Endothelial cell of umbilical vein (primary cell): Measurements from ENCODE around the gene SPECC1L. TPM values are rescaled to one million over a fixed set of nuclear protein-coding genes. Genes with fewer than 3 reads are reported as not detected.

Source experiments
- BruUV-seq: library from RNA; stranded (reverse); fragments of 400-500 nt; replicated peaks from 2 replicates; lab custom pipeline; 2021; lab: Mats Ljungman, UMichigan
- CTCF ChIA-PET: fragments of 300-600, 350-600 bp; sonication (Branson Sonifier 250); formaldehyde crosslinking; loops from one replicate; lab custom pipeline; 2021; ENCODE audit warnings: antibody characterized with exemption, inconsistent platforms; lab: Charles Lee
- POLR2A ChIA-PET: fragments of 300-600, 350-600 bp; sonication (Branson Sonifier 250); formaldehyde crosslinking; loops from one replicate; lab custom pipeline; 2021; ENCODE audit warnings: antibody characterized with exemption, inconsistent platforms; lab: Charles Lee
- DNase-seq: peaks from one replicate; pipeline ENCODE4 v3.0.0-alpha.2; 2011; ENCODE audit warnings: low read depth, low spot score
- FAIRE-seq: peaks from 2 replicates; lab custom pipeline; 2011; peaks lifted over from hg19 to GRCh38; lab: Jason Lieb, UNC
- H2AFZ ChIP-seq: 2 replicates; pipeline ENCODE4 v1.6.0; 2012; ENCODE audit warnings: low read depth, low read length, control low read depth, inconsistent platforms
- H3K27ac ChIP-seq: 2 replicates; pipeline ENCODE4 v1.5.1; 2011; ENCODE audit warnings: low read depth, mild to moderate bottlenecking, control low read depth, low read length, moderate library complexity; ENCODE audit not compliant: insufficient read depth
- H3K27me3 ChIP-seq, 2 experiments: 2 replicates each; pipeline versions ENCODE4 v1.6.0 to v1.6.1; 2011; ENCODE audit warnings: low read length in 2 of 2, mixed read lengths in 1 of 2; ENCODE audit not compliant: control insufficient read depth in 2 of 2, insufficient read depth in 2 of 2
- H3K36me3 ChIP-seq, 2 experiments: 2 replicates in 1 of 2; 3 replicates in 1 of 2; pipeline ENCODE4 v1.5.1; 2011; ENCODE audit warnings: low read length in 2 of 2, mild to moderate bottlenecking in 1 of 2, moderate library complexity in 1 of 2; ENCODE audit not compliant: control insufficient read depth in 2 of 2, insufficient read depth in 2 of 2; ENCODE audit errors: extremely low read depth in 1 of 2
- H3K4me1 ChIP-seq: 3 replicates; pipeline ENCODE4 v1.5.1; 2011; ENCODE audit warnings: mild to moderate bottlenecking, low read length; ENCODE audit not compliant: control insufficient read depth, insufficient read depth; ENCODE audit errors: extremely low read depth
- H3K4me2 ChIP-seq: 2 replicates; pipeline ENCODE4 v1.6.1; 2011; ENCODE audit warnings: low read length, control low read depth, mixed read lengths; ENCODE audit not compliant: insufficient read depth
- H3K4me3 ChIP-seq, 3 experiments: fragments of 200-600 bp in 1 of 3; sonication (generic), shearing (Covaris generic) in 1 of 3; replicated peaks in 1 of 3; 2 replicates each; pipeline ENCODE4 v1.5.1; 2011 to 2016; ENCODE audit warnings: control low read depth in 3 of 3, low read length in 3 of 3, mild to moderate bottlenecking in 2 of 3, inconsistent platforms in 1 of 3, low read depth in 1 of 3, moderate library complexity in 1 of 3; ENCODE audit not compliant: insufficient read depth in 1 of 3
- H3K79me2 ChIP-seq: 2 replicates; pipeline ENCODE4 v1.6.0; 2012; ENCODE audit warnings: low read length, inconsistent platforms; ENCODE audit not compliant: control insufficient read depth, insufficient read depth
- H3K9ac ChIP-seq: replicated peaks from 2 replicates; pipeline ENCODE3; 2011; ENCODE audit warnings: low read length, control low read depth; ENCODE audit not compliant: insufficient read depth; ENCODE audit errors: extremely low read depth
- H3K9me1 ChIP-seq: replicated peaks from 3 replicates; pipeline ENCODE4 v1.6.0; 2011; ENCODE audit warnings: mild to moderate bottlenecking, low read length; ENCODE audit not compliant: control insufficient read depth, insufficient read depth; ENCODE audit errors: extremely low read depth
- H3K9me3 ChIP-seq: replicated peaks from 2 replicates; pipeline ENCODE4 v1.5.1; 2012; ENCODE audit warnings: low read length, inconsistent platforms; ENCODE audit not compliant: control insufficient read depth, insufficient read depth
- H4K20me1 ChIP-seq: replicated peaks from 2 replicates; pipeline ENCODE3; 2011; ENCODE audit warnings: mild to moderate bottlenecking, low read length; ENCODE audit not compliant: control insufficient read depth, insufficient read depth; ENCODE audit errors: extremely low read depth
- CTCF ChIP-seq, 2 donors: IDR thresholded peaks; 1 replicate in 1 of 2; 2 replicates in 1 of 2; pipeline ENCODE4 v1.5.1; 2011; ENCODE audit warnings: low read length in 2 of 2, mild to moderate bottlenecking in 2 of 2, moderate library complexity in 2 of 2, control low read depth in 1 of 2, inconsistent platforms in 1 of 2, low read depth in 1 of 2; ENCODE audit not compliant: insufficient read depth in 1 of 2; ENCODE audit errors: extremely low read depth in 1 of 2
- EZH2 ChIP-seq: IDR thresholded peaks from 2 replicates; pipeline ENCODE4 v1.6.1; 2012; ENCODE audit warnings: borderline replicate concordance, low read depth, mild to moderate bottlenecking, moderate library complexity, low read length, inconsistent platforms; ENCODE audit not compliant: severe bottlenecking
- FOS ChIP-seq: IDR thresholded peaks from 2 replicates; pipeline ENCODE4 v1.6.1; 2011; ENCODE audit warnings: mild to moderate bottlenecking, low read length, moderate library complexity, borderline replicate concordance; ENCODE audit not compliant: insufficient read depth
- GATA2 ChIP-seq: IDR thresholded peaks from 2 replicates; pipeline ENCODE4 v1.7.0; 2011; ENCODE audit warnings: low read depth, mild to moderate bottlenecking, moderate library complexity, mixed read lengths, low read length; ENCODE audit not compliant: insufficient read length, insufficient read depth
- JUN ChIP-seq: IDR thresholded peaks from 2 replicates; pipeline ENCODE4 v1.6.1; 2011; ENCODE audit warnings: borderline replicate concordance, low read depth; ENCODE audit not compliant: insufficient read length, insufficient read depth
- MAX ChIP-seq: IDR thresholded peaks from 2 replicates; pipeline ENCODE4 v1.6.1; 2011; ENCODE audit not compliant: insufficient read depth, insufficient read length
- MYC ChIP-seq: IDR thresholded peaks from one replicate; pipeline ENCODE4 v1.6.1; 2011; ENCODE audit warnings: mild to moderate bottlenecking, low read depth, low read length
- POLR2A ChIP-seq: IDR thresholded peaks from 2 replicates; pipeline ENCODE4 v1.6.1; 2012; ENCODE audit warnings: low read depth, mild to moderate bottlenecking, control low read depth, low read length
- POLR2AphosphoS5 ChIP-seq: IDR thresholded peaks from 2 replicates; pipeline ENCODE4 v1.6.1; 2012; ENCODE audit warnings: low read depth, mild to moderate bottlenecking, control low read depth, low read length, moderate library complexity; ENCODE audit not compliant: insufficient read depth
- dilution Hi-C: fragments of 300-500 bp; cut with MboI; formaldehyde crosslinking; loops from one replicate; pipeline ENCODE4 v1.15.0; 2019; ENCODE audit warnings: low sequenced_read_pairs; ENCODE audit not compliant: extremely low pct_ligation_motif_present
- intact Hi-C: fragments of 100-400 bp; cut with micrococcal nuclease; formaldehyde crosslinking; loops from one replicate; pipeline ENCODE4 v1.10.0; 2022
- polyA plus RNA-seq, 4 experiments: library from polyadenylated mRNA; depleted of rRNA in 3 of 4; stranded (reverse) in 3 of 4; unstranded in 1 of 4; fragments of >200 nt; gene quantifications; 2 replicates each; pipeline versions ENCODE4 v1.2.1 to v1.2.3, GENCODE V29; 2011 to 2012; ENCODE audit warnings: missing spikeins in 1 of 4
- total RNA-seq: library from RNA; stranded (reverse); gene quantifications from 2 replicates; pipeline ENCODE4 v1.2.3, GENCODE V29; 2021

The SPECC1L gene
- total and polyA plus RNA-seq, 2 donors (not counting 3 experiments of a cell fraction or from before 2014, with no cell fraction given): 22.8 to 79.3 TPM

- no peak for FAIRE-seq
These were observed 192.6 kb downstream of the SPECC1L start for GRCh38 chr22:24463071-24463760.

GRCh38 chr22:24465566-24465965 lies 194.9 kb downstream of the SPECC1L start:
- Histone ChIP-seq H3K36me3 (no peaks in the 10 kb centered on the region), H3K4me2 (peak overlapping the region; percentile 5), H3K4me3 (no peak overlapping the region), H3K9me3 (no peaks in the 10 kb centered on the region), H3K79me2 (no peaks in the 10 kb centered on the region), H3K9ac (no peak overlapping the region), H2AFZ (peak overlapping the region; percentile 95), H3K9me1 (no peaks in the 10 kb centered on the region), H3K27ac (peak overlapping the region; percentile 76), H4K20me1 (no peaks in the 10 kb centered on the region), H3K27me3 (no peaks in the 10 kb centered on the region), H3K4me1 (peaks cover 35% of the 10 kb centered on the region)
- no TSS peak for BruUV-seq
- TF ChIP-seq POLR2A: no peak
- no peak for TF ChIP-seq EZH2
- peak; percentile 89 for TF ChIP-seq FOS
- TF ChIP-seq GATA2: peak; percentile 88
- no peak for TF ChIP-seq CTCF (IDR thresholded peaks at IDR 0.05; ENCODE audit: extremely low read depth in 1 of 2, insufficient read depth in 1 of 2, low read depth in 1 of 2, low read length in 2 of 2)
- peak; percentile 20 for TF ChIP-seq MAX
- peak; percentile 42 for TF ChIP-seq MYC
- peak; percentile 57 for TF ChIP-seq POLR2AphosphoS5
- peak; percentile 64 for TF ChIP-seq JUN
- FAIRE-seq (no peak), DNase-seq (peak; percentile 76)
- ChIA-PET POLR2A (no interaction called here), CTCF (interaction anchor here (1.0 to 3.8 kb wide), 6 partner anchors 9 to 61 kb away, joined by 3 to 14 read pairs (median 4); no protein-coding TSS in a partner anchor)
- intact Hi-C loops: loop anchor here (5.0 kb wide), 1 partner anchor 38 kb away; the partner anchor contains the start of gene ADORA2A
- dilution Hi-C loops: no loop called here

More at GRCh38 chr22:24463071-24463760, 192.6 kb downstream of the SPECC1L start:
- H3K9me1 ChIP-seq: no peaks in the 10 kb centered on the region
- H3K79me2 ChIP-seq: no peaks in the 10 kb centered on the region
- no peaks in the 10 kb centered on the region for H3K9me3 ChIP-seq
- no TSS peak for BruUV-seq
- no peak for DNase-seq
- H2AFZ ChIP-seq: no peak overlapping the region
- no peaks in the 10 kb centered on the region for H3K27me3 ChIP-seq
- POLR2A ChIA-PET: no interaction called here
- intact Hi-C loops (no loop called here), dilution Hi-C loops (loop anchor here (5.0 kb wide), 1 partner anchor 49 kb away; no protein-coding TSS in a partner anchor)
- no peak overlapping the region for H3K4me3 ChIP-seq
- CTCF ChIA-PET: no interaction called here
- no peak overlapping the region for H3K27ac ChIP-seq
- H3K9ac ChIP-seq: no peak overlapping the region
- no peaks in the 10 kb centered on the region for H3K36me3 ChIP-seq
- no peak for TF ChIP-seq MYC
- H3K4me1 ChIP-seq: peaks cover 52% of the 10 kb centered on the region
- no peaks in the 10 kb centered on the region for H4K20me1 ChIP-seq
- no peak overlapping the region for H3K4me2 ChIP-seq
